Measurements from ENCODE around the gene NPTN. TPM values are rescaled to one million over a fixed set of nuclear protein-coding genes. Genes with fewer than 3 reads are reported as not detected.

Gene NPTN
- total and polyA plus RNA-seq, 5 donors from 2014 or later: 35.4 to 45.3 (median 37.5) TPM

DNA sequence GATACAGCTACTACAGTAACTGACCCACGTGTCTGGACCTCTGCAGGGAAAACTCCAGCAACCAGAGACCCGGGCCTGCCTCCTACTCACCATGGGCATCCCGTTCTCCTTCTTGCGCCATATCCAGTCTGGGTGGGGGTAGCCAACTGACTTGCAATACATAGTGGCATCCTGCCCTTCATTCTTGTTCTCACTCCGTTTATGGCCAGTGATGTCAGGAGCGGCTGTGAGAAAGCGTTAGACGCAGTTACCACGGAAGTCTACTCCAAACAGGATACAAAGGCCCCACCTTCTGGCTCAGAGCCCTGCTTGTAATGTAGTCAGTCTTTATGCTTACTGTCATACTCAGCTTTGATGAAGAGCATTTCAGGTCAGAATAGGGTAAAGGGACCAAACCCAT is 59.6 kb downstream of the NPTN start:
- peaks cover 0 to 5% (median 2%) of the 10 kb centered on the region in 4 donors for H3K4me1 Mint-ChIP-seq
- Histone ChIP-seq H3K27me3 (ENCODE audit: control insufficient read depth, insufficient read depth, low read length) (no peaks in the 10 kb centered on the region), H3K9me3 (ENCODE audit: control insufficient read depth in 2 of 2, low read length in 2 of 2) (no peaks in the 10 kb centered on the region), H3K4me1 (ENCODE audit: control insufficient read depth, insufficient read depth, low read length, poor library complexity, severe bottlenecking) (no peaks in the 10 kb centered on the region), H3K36me3 (ENCODE audit: control insufficient read depth, insufficient read depth, low read length) (peaks cover 90% of the 10 kb centered on the region), H3K27ac (ENCODE audit: insufficient read depth, low read length, poor library complexity, severe bottlenecking) (no peak overlapping the region), H3K4me3 (ENCODE audit: low read depth, low read length) (no peak overlapping the region)
- no peaks in the 10 kb centered on the region for H3K9me3 Mint-ChIP-seq
- no peak for DNase-seq
- H3K27ac Mint-ChIP-seq: no peak overlapping the region
- H3K4me3 Mint-ChIP-seq: no peak overlapping the region
- no peaks in the 10 kb centered on the region for H3K27me3 Mint-ChIP-seq
- H3K36me3 Mint-ChIP-seq: peaks cover 37% of the 10 kb centered on the region
- ATAC-seq (ENCODE audit: low read depth in 2 of 2): no peak

DNA sequence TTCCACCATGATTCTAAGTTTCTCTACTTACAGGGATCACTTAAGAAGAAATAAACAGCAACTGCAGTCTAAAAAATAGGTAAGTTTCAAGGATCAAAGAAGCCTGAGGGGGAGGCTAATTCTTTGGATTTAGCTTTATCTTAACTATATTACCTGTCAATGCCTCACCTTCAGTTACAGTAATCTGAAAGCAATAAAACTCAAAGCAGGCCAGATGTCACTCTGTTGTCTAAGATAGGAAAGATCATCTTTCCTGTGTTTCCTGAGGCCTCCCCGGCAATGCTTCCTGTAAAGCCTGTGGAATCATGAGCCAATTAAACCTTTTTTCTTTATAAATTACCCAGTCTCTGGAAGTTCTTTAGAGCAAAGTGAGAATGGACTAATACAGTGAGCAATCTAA is 60.2 kb downstream of the NPTN start:
- H3K27ac Mint-ChIP-seq: peak overlapping the region in 1 of 3 donors; percentile 4

DNA sequence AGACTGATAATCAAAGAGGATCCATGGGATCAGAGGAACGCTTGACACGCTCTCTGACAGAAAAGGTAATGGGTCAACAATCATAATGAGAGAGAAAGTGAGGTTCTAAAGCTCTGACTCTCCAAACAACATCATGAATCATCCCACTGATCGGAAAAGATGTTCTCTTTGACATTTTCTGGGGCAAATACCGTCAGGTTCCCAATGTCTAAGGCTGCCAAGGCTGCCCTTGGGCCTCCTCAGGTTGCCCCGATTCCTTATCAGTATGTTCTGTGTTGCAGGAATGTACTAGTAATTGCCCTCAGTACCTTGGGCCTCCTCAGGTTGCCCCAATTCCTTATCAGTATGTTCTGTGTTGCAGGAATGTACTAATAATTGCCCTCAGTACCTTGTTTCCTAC is 60.9 kb downstream of the NPTN start:
- DNase-seq (no peak), ATAC-seq (ENCODE audit: low read depth in 2 of 2) (no peak)
- Mint-ChIP-seq H3K27me3 (no peaks in the 10 kb centered on the region), H3K36me3 (peaks cover 43% of the 10 kb centered on the region), H3K4me1 (peaks cover 0 to 5% (median 2%) of the 10 kb centered on the region in 4 donors), H3K4me3 (no peak overlapping the region), H3K9me3 (no peaks in the 10 kb centered on the region), H3K27ac (peak overlapping the region in 1 of 3 donors; percentile 4)
- H3K4me1 ChIP-seq (ENCODE audit: control insufficient read depth, insufficient read depth, low read length, poor library complexity, severe bottlenecking): no peaks in the 10 kb centered on the region
- no peaks in the 10 kb centered on the region for H3K27me3 ChIP-seq (ENCODE audit: control insufficient read depth, insufficient read depth, low read length)
- peaks cover 91% of the 10 kb centered on the region for H3K36me3 ChIP-seq (ENCODE audit: control insufficient read depth, insufficient read depth, low read length)
- no peak overlapping the region for H3K4me3 ChIP-seq (ENCODE audit: low read depth, low read length)
- no peaks in the 10 kb centered on the region for H3K9me3 ChIP-seq (ENCODE audit: control insufficient read depth in 2 of 2, low read length in 2 of 2)
- no peak overlapping the region for H3K27ac ChIP-seq (ENCODE audit: insufficient read depth, low read length, poor library complexity, severe bottlenecking)

More for the DNA sequence above, 60.2 kb downstream of the NPTN start:
- H3K36me3 ChIP-seq (ENCODE audit: control insufficient read depth, insufficient read depth, low read length): peaks cover 90% of the 10 kb centered on the region
- Mint-ChIP-seq H3K4me3 (no peak overlapping the region), H3K27me3 (no peaks in the 10 kb centered on the region), H3K36me3 (peaks cover 42% of the 10 kb centered on the region), H3K9me3 (no peaks in the 10 kb centered on the region), H3K4me1 (peaks cover 0 to 5% (median 2%) of the 10 kb centered on the region in 4 donors)
- no peak overlapping the region for H3K4me3 ChIP-seq (ENCODE audit: low read depth, low read length)
- ATAC-seq (ENCODE audit: low read depth in 2 of 2): no peak
- no peak overlapping the region for H3K27ac ChIP-seq (ENCODE audit: insufficient read depth, low read length, poor library complexity, severe bottlenecking)
- H3K9me3 ChIP-seq (ENCODE audit: control insufficient read depth in 2 of 2, low read length in 2 of 2): no peaks in the 10 kb centered on the region
- no peaks in the 10 kb centered on the region for H3K4me1 ChIP-seq (ENCODE audit: control insufficient read depth, insufficient read depth, low read length, poor library complexity, severe bottlenecking)
- no peaks in the 10 kb centered on the region for H3K27me3 ChIP-seq (ENCODE audit: control insufficient read depth, insufficient read depth, low read length)
- no peak for DNase-seq

DNA sequence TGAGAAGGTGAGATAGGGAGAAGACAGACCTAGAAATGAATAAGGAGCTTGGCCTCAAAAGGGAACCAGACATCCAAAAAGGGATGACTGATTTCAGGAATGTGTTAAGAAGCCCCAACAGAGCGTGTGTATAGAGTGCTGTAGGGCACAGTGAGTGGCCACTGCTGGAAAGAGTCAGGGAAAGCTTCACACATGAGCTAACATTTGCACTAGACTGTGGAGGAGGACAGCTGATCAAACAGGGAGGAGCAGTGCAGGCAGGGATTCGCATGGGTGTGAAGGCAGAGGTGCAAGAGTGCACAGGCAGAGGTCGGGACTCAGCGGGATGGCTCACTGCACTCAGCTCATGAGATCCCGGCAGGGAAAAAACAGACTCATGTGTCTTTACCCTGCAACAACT is 61.8 kb downstream of the NPTN start:
- Histone ChIP-seq H3K4me1 (ENCODE audit: control insufficient read depth, insufficient read depth, low read length, poor library complexity, severe bottlenecking) (no peaks in the 10 kb centered on the region), H3K4me3 (ENCODE audit: low read depth, low read length) (no peak overlapping the region), H3K27ac (ENCODE audit: insufficient read depth, low read length, poor library complexity, severe bottlenecking) (no peak overlapping the region), H3K27me3 (ENCODE audit: control insufficient read depth, insufficient read depth, low read length) (no peaks in the 10 kb centered on the region), H3K9me3 (ENCODE audit: control insufficient read depth in 2 of 2, low read length in 2 of 2) (no peaks in the 10 kb centered on the region), H3K36me3 (ENCODE audit: control insufficient read depth, insufficient read depth, low read length) (peaks cover 91% of the 10 kb centered on the region)
- Mint-ChIP-seq H3K4me3 (no peak overlapping the region), H3K27ac (peak overlapping the region in 1 of 3 donors; percentile 29), H3K36me3 (peaks cover 43% of the 10 kb centered on the region), H3K4me1 (peaks cover 0 to 5% (median 2%) of the 10 kb centered on the region in 4 donors), H3K27me3 (no peaks in the 10 kb centered on the region), H3K9me3 (no peaks in the 10 kb centered on the region)
- DNase-seq (no peak), ATAC-seq (ENCODE audit: low read depth in 2 of 2) (no peak)

DNA sequence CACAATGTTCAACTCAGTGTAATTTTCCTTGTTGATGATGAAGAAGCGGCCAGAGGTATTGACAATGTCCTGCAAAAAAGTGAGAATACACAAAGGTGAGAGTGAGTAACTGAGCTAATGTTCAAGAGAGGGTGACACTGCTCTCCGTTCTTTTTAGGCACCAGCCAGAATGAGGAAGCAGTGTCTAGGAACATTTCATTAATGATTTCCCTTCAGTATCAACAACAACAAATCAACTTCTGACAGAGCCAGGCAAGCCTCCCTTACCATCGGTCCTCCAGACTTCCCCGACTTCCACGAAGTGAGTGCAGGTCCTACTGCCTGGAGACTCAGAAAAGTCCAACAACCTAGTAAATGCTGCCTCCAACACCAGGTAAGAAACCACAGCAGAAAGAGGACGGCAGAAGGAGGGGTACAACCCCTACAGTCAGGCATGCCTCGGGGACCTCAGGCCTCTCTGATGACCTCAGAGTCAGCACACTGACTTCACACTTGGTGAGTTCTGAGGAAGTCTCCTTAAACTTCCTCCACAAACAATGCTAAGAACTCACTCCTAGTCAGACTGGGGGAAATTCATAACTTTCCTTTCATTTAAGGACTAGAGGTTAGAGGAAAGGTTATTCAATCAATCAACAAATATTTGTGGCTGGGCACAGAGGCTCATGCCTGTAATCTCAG is 62.7 kb downstream of the NPTN start:
- no peaks in the 10 kb centered on the region for H3K9me3 ChIP-seq (ENCODE audit: control insufficient read depth in 2 of 2, low read length in 2 of 2)
- peaks cover 0 to 8% (median 3%) of the 10 kb centered on the region in 4 donors for H3K4me1 Mint-ChIP-seq
- H3K4me3 Mint-ChIP-seq: no peak overlapping the region
- H3K9me3 Mint-ChIP-seq: no peaks in the 10 kb centered on the region
- peaks cover 47% of the 10 kb centered on the region for H3K36me3 Mint-ChIP-seq
- no peak overlapping the region for H3K27ac ChIP-seq (ENCODE audit: insufficient read depth, low read length, poor library complexity, severe bottlenecking)
- peak overlapping the region in 2 of 3 donors; percentile 34 to 40 for H3K27ac Mint-ChIP-seq
- H3K27me3 ChIP-seq (ENCODE audit: control insufficient read depth, insufficient read depth, low read length): no peaks in the 10 kb centered on the region
- H3K36me3 ChIP-seq (ENCODE audit: control insufficient read depth, insufficient read depth, low read length): peaks cover 83% of the 10 kb centered on the region
- DNase-seq (no peak), ATAC-seq (ENCODE audit: low read depth in 2 of 2) (no peak)
- H3K27me3 Mint-ChIP-seq: no peaks in the 10 kb centered on the region
- no peaks in the 10 kb centered on the region for H3K4me1 ChIP-seq (ENCODE audit: control insufficient read depth, insufficient read depth, low read length, poor library complexity, severe bottlenecking)
- no peak overlapping the region for H3K4me3 ChIP-seq (ENCODE audit: low read depth, low read length)

DNA sequence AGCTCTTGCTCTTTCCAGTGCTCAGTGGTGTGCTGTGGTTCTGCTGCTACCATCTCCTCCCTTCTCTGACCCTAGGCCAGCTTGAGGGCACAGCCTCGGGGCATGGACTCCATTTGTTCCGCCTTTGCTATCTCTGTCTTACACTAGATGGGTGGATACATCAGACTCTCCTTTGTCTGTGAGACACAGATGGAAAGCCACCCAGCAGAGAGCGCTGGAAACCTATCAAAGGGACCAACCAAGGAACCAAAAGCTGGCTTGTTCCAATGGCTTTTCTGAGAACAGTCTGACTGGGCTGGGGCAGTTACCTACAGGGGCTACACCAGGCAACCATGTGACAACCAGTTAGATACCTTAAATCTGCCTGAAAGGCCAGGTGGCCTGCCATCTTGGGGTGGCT is 63.8 kb downstream of the NPTN start:
- peaks cover 56% of the 10 kb centered on the region for H3K36me3 Mint-ChIP-seq
- H3K27me3 Mint-ChIP-seq: no peaks in the 10 kb centered on the region
- Histone ChIP-seq H3K36me3 (ENCODE audit: control insufficient read depth, insufficient read depth, low read length) (peaks cover 88% of the 10 kb centered on the region), H3K9me3 (ENCODE audit: control insufficient read depth in 2 of 2, low read length in 2 of 2) (no peaks in the 10 kb centered on the region), H3K27ac (ENCODE audit: insufficient read depth, low read length, poor library complexity, severe bottlenecking) (no peak overlapping the region), H3K4me1 (ENCODE audit: control insufficient read depth, insufficient read depth, low read length, poor library complexity, severe bottlenecking) (no peaks in the 10 kb centered on the region), H3K27me3 (ENCODE audit: control insufficient read depth, insufficient read depth, low read length) (no peaks in the 10 kb centered on the region), H3K4me3 (ENCODE audit: low read depth, low read length) (no peak overlapping the region)
- DNase-seq (no peak), ATAC-seq (ENCODE audit: low read depth in 2 of 2) (no peak)
- H3K4me1 Mint-ChIP-seq: peaks cover 0 to 8% (median 3%) of the 10 kb centered on the region in 4 donors
- no peaks in the 10 kb centered on the region for H3K9me3 Mint-ChIP-seq
- H3K4me3 Mint-ChIP-seq: no peak overlapping the region
- H3K27ac Mint-ChIP-seq: peak overlapping the region in 1 of 3 donors; percentile 38

DNA sequence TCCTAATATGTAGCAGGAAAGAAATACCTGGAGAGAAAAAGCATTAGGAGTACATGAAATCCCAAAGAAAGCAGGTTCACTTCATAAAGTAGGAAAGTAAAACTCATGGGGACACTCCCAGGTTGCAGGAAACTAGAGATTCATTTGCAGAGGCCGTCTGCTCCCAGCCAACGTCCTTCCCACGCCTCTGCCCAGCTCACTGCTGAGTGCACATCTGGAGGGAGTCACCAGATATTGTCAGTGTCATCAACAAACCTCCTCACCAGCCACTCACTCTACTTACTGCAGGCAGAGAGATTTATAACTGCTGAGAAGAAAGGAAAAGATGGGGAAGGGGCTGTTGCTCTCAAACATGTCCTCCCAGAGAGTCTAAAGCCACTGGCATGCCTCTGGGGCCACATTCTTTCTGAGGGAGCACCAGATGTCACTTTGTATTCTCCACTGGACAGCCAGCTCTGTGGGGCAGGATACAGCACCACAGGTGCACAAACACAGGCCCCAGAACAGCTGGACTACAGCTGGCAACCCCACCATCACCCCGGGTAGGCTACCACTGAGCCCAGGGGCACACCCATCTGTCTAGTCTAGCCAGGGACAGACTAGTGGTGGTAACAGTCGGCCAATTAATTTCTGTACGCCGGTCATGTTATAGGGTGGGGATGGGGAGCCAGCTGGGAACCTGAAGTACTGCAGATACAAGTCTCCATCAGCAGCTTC is 64.5 kb downstream of the NPTN start:
- no peaks in the 10 kb centered on the region for H3K9me3 Mint-ChIP-seq
- no peak for DNase-seq
- no peaks in the 10 kb centered on the region for H3K4me1 ChIP-seq (ENCODE audit: control insufficient read depth, insufficient read depth, low read length, poor library complexity, severe bottlenecking)
- peaks cover 55% of the 10 kb centered on the region for H3K36me3 Mint-ChIP-seq
- no peaks in the 10 kb centered on the region for H3K27me3 ChIP-seq (ENCODE audit: control insufficient read depth, insufficient read depth, low read length)
- peaks cover 0 to 10% (median 0%) of the 10 kb centered on the region in 4 donors for H3K4me1 Mint-ChIP-seq
- no peak overlapping the region for H3K4me3 ChIP-seq (ENCODE audit: low read depth, low read length)
- no peak overlapping the region for H3K27ac ChIP-seq (ENCODE audit: insufficient read depth, low read length, poor library complexity, severe bottlenecking)
- no peak overlapping the region for H3K4me3 Mint-ChIP-seq
- H3K36me3 ChIP-seq (ENCODE audit: control insufficient read depth, insufficient read depth, low read length): peaks cover 88% of the 10 kb centered on the region
- H3K27ac Mint-ChIP-seq: peak overlapping the region in 1 of 3 donors; percentile 73
- no peaks in the 10 kb centered on the region for H3K9me3 ChIP-seq (ENCODE audit: control insufficient read depth in 2 of 2, low read length in 2 of 2)
- no peaks in the 10 kb centered on the region for H3K27me3 Mint-ChIP-seq
- no peak for ATAC-seq (ENCODE audit: low read depth in 2 of 2)
